Measurements from ENCODE around the gene KCNH2. TPM values are rescaled to one million over a fixed set of nuclear protein-coding genes. Genes with fewer than 3 reads are reported as not detected.

KCNH2 gene
- total RNA-seq, 1 experiment from 2014 or later: 0.84 TPM

DNA sequence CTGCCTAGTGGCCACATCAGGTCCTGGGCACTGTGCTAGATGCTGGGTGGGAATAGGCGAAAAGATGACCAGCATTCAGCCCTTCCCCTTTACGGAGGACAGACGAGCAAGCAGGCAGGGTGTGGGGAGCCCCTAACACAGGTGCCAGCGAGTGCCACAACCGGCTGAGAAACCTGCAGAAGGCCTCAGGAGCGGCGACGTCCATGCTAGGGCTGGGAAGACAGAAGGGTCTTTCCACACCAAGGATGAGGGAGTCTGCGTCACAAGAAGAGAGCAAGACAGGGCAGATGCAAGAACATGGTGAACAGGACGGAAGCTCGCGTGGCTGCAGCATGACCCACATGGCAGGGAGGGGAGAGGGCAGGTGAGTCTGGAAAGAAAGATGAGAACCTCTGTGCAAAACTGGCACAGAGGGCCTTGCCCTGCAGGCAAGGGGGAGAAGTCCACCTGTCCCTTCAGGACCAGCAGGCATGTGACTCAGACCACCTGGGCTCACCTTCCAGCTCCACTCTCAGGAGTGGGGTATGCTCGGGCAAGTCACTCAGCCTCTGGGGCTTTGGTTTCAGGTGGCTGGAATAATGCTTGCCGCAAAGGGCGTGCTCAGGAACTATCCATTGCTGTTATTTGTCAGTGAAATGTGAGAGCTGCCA, 36.6 kb downstream of the KCNH2 start:
- Histone ChIP-seq H3K4me3 (ENCODE audit: low read length) (no peak overlapping the region), H3K79me2 (ENCODE audit: low read length) (no peaks in the 10 kb centered on the region), H3K9me2 (replicated peaks; ENCODE audit: low read length) (no peaks in the 10 kb centered on the region), H3F3A (ENCODE audit: low read length, unreplicated experiment) (no peaks in the 10 kb centered on the region), H3K9ac (ENCODE audit: low read length) (no peak overlapping the region), H3K9me3 (ENCODE audit: low read length) (no peaks in the 10 kb centered on the region), H4K20me1 (ENCODE audit: low read length) (no peaks in the 10 kb centered on the region), H3K36me3 (ENCODE audit: low read depth, low read length) (no peaks in the 10 kb centered on the region), H3K4me1 (ENCODE audit: insufficient read depth, low read length) (peaks cover 18% of the 10 kb centered on the region), H3K27me3 (ENCODE audit: low read length) (no peaks in the 10 kb centered on the region), H3K27ac (ENCODE audit: low read length) (no peak overlapping the region), H2AFZ (ENCODE audit: low read length) (no peak overlapping the region), H3K4me2 (ENCODE audit: low read length) (no peak overlapping the region)
- no peak for ATAC-seq
- intact Hi-C loops (cut with micrococcal nuclease): no loop called here
- TF ChIP-seq, protein P1, sequence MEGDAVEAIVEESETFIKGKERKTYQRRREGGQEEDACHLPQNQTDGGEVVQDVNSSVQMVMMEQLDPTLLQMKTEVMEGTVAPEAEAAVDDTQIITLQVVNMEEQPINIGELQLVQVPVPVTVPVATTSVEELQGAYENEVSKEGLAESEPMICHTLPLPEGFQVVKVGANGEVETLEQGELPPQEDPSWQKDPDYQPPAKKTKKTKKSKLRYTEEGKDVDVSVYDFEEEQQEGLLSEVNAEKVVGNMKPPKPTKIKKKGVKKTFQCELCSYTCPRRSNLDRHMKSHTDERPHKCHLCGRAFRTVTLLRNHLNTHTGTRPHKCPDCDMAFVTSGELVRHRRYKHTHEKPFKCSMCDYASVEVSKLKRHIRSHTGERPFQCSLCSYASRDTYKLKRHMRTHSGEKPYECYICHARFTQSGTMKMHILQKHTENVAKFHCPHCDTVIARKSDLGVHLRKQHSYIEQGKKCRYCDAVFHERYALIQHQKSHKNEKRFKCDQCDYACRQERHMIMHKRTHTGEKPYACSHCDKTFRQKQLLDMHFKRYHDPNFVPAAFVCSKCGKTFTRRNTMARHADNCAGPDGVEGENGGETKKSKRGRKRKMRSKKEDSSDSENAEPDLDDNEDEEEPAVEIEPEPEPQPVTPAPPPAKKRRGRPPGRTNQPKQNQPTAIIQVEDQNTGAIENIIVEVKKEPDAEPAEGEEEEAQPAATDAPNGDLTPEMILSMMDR (conservative IDR thresholded peaks at IDR 0.05; ENCODE audit: low read depth, low read length): no peak
- no peak for TF ChIP-seq EZH2phosphoT487 (IDR thresholded peaks at IDR 0.05; ENCODE audit: borderline replicate concordance, low read length)
- TF ChIP-seq EZH2 (IDR thresholded peaks at IDR 0.05; ENCODE audit: low read length, unreplicated experiment): no peak
- no peak for DNase-seq
- POLR2A ChIA-PET (ENCODE audit: unreplicated experiment): no interaction called here
- no TSS peak for BruUV-seq (replicated peaks)
- CTCF ChIA-PET: no interaction called here

DNA sequence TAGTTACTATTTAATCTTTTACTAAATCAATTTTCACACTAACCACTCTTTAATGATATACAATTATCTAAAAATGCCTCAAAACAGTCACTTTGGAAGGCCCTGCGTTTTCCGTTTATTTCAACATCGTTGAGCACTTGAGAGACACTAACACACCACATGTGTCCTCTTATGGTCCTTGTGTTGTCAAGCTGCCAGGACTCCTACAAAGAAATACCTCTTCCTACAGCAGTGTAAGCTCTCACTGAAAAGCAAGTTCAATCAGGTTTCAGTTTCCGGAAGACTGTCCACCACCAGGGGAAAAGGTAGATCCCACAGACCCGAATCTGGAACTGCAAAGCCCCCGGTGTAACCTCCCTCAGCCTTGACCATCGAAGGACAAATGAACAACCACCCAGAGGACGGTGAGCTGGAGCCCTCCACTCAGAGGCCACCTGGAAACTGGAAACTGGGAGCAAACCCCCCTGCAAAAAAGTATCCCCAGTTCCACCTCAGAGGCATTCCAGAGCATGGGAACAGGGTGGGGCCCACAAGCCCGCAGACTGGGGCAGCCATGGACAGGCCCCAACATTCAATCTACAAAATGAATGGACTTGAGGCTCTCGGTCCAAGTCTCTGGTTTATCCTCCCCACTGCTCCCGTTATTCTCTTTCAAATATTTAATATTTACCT, 37.6 kb downstream of the KCNH2 start:
- Histone ChIP-seq H3K9ac (ENCODE audit: low read length) (no peak overlapping the region), H3K27ac (ENCODE audit: low read length) (no peak overlapping the region), H3K36me3 (ENCODE audit: low read depth, low read length) (no peaks in the 10 kb centered on the region), H3K27me3 (ENCODE audit: low read length) (no peaks in the 10 kb centered on the region), H3K9me2 (replicated peaks; ENCODE audit: low read length) (no peaks in the 10 kb centered on the region), H4K20me1 (ENCODE audit: low read length) (no peaks in the 10 kb centered on the region), H3K79me2 (ENCODE audit: low read length) (no peaks in the 10 kb centered on the region), H2AFZ (ENCODE audit: low read length) (no peak overlapping the region), H3K4me2 (ENCODE audit: low read length) (no peak overlapping the region), H3K4me1 (ENCODE audit: insufficient read depth, low read length) (peaks cover 18% of the 10 kb centered on the region), H3F3A (ENCODE audit: low read length, unreplicated experiment) (no peaks in the 10 kb centered on the region), H3K4me3 (ENCODE audit: low read length) (no peak overlapping the region), H3K9me3 (ENCODE audit: low read length) (no peaks in the 10 kb centered on the region)
- POLR2A ChIA-PET (ENCODE audit: unreplicated experiment): no interaction called here
- CTCF ChIA-PET: no interaction called here
- intact Hi-C loops (cut with micrococcal nuclease): no loop called here
- TF ChIP-seq EZH2 (IDR thresholded peaks at IDR 0.05; ENCODE audit: low read length, unreplicated experiment): no peak
- no TSS peak for BruUV-seq (replicated peaks)
- DNase-seq (no peak), ATAC-seq (no peak)

DNA sequence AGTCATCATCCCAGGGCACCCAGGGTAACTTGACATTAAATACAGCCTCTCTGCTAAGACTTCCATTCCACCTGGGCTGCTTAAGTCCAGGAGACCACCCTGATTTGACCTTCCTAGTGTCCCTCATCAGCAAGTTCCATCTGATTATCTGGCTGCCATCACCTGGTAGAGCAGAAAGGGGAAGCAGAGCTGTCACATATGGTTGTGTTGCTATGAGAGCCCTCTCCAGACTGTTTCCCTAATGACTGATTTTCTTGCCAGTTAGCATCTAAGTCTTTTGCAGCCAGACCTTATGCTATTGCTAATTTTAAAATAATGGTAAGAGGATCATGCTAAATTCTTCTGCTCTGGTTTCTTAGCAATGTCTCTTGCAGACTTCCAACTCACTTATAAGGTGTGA, 38.7 kb downstream of the KCNH2 start:
- DNase-seq (no peak), ATAC-seq (no peak)
- H3K4me2 ChIP-seq (ENCODE audit: low read length): no peak overlapping the region
- no TSS peak for BruUV-seq (replicated peaks)
- no peak overlapping the region for H3K4me3 ChIP-seq (ENCODE audit: low read length)
- no peaks in the 10 kb centered on the region for H3K79me2 ChIP-seq (ENCODE audit: low read length)
- H3K27ac ChIP-seq (ENCODE audit: low read length): no peak overlapping the region
- no peaks in the 10 kb centered on the region for H3F3A ChIP-seq (ENCODE audit: low read length, unreplicated experiment)
- peaks cover 18% of the 10 kb centered on the region for H3K4me1 ChIP-seq (ENCODE audit: insufficient read depth, low read length)
- no peak for TF ChIP-seq EZH2phosphoT487 (IDR thresholded peaks at IDR 0.05; ENCODE audit: borderline replicate concordance, low read length)
- TF ChIP-seq, protein P1 (conservative IDR thresholded peaks at IDR 0.05; ENCODE audit: low read depth, low read length): no peak
- TF ChIP-seq EZH2 (IDR thresholded peaks at IDR 0.05; ENCODE audit: low read length, unreplicated experiment): no peak
- no peaks in the 10 kb centered on the region for H3K36me3 ChIP-seq (ENCODE audit: low read depth, low read length)
- H4K20me1 ChIP-seq (ENCODE audit: low read length): no peaks in the 10 kb centered on the region
- CTCF ChIA-PET: interaction anchor here (0.6 kb wide), 1 partner anchor 145 kb away, joined by 10 read pairs; no protein-coding TSS in a partner anchor
- POLR2A ChIA-PET (ENCODE audit: unreplicated experiment): no interaction called here
- no peak overlapping the region for H2AFZ ChIP-seq (ENCODE audit: low read length)
- intact Hi-C loops (cut with micrococcal nuclease): no loop called here
- no peaks in the 10 kb centered on the region for H3K9me3 ChIP-seq (ENCODE audit: low read length)
- no peak overlapping the region for H3K9ac ChIP-seq (ENCODE audit: low read length)
- H3K9me2 ChIP-seq (replicated peaks; ENCODE audit: low read length): no peaks in the 10 kb centered on the region
- no peaks in the 10 kb centered on the region for H3K27me3 ChIP-seq (ENCODE audit: low read length)
